Lower lobe of right lung (tissue), 2 donors: ENCODE results near the gene MEN1. TPM values are rescaled to one million over a fixed set of nuclear protein-coding genes. Genes with fewer than 3 reads are reported as not detected.

Experiments
- ATAC-seq, 2 donors: fragments of 200-7000 bp; cut with Tn5 transposase; one replicate each; pipeline ENCODE4 v1.9.1; 2020 to 2022; ENCODE audit warnings: mild to moderate bottlenecking in 2 of 2, moderate library complexity in 2 of 2
- DNase-seq: peaks from one replicate; pipeline ENCODE4 v3.0.0-alpha.2; 2020
- H3K27ac ChIP-seq: fragments of 200-600 bp; one replicate; pipeline ENCODE4 v1.8.0; 2022
- H3K27me3 ChIP-seq: fragments of 200-600 bp; one replicate; pipeline ENCODE4 v1.8.0; 2022; ENCODE audit warnings: low read depth
- H3K36me3 ChIP-seq: fragments of 200-600 bp; one replicate; pipeline ENCODE4 v1.8.0; 2022; ENCODE audit warnings: mild to moderate bottlenecking
- H3K4me1 ChIP-seq: fragments of 200-600 bp; one replicate; pipeline ENCODE4 v1.8.0; 2022
- H3K4me3 ChIP-seq: fragments of 200-600 bp; one replicate; pipeline ENCODE4 v1.8.0; 2022; ENCODE audit warnings: mild to moderate bottlenecking
- H3K9me3 ChIP-seq: fragments of 200-600 bp; one replicate; pipeline ENCODE4 v1.8.0; 2022
- intact Hi-C: fragments of 100-400 bp; cut with DNase I; formaldehyde crosslinking; loops from one replicate; pipeline ENCODE4 v1.11.0; 2022
- total RNA-seq: library from RNA; stranded (reverse); fragmentation: NEBNext Ultra II Directional; extraction: Animal tissue kit (Norgen Biotek cat#: 25700); gene quantifications from one replicate; pipeline ENCODE4 v1.2.1, GENCODE V29; 2021
- TF ChIP-seq, protein P1 (sequence below): fragments of 200-600 bp; IDR thresholded peaks from one replicate; pipeline ENCODE4 v1.8.0; 2022; ENCODE audit warnings: antibody characterized with exemption, mild to moderate bottlenecking
- donor health status: DM: no; HTN: yes; CAD: no; lungs with severe emphysema.

MEN1 gene
- total RNA-seq, 1 donor from 2014 or later, result 22.7 TPM

GRCh38 chr11:64856382-64857227 is 46.3 kb upstream of the MEN1 start:
- H3K27me3 ChIP-seq, result no peaks in the 10 kb centered on the region
- H3K4me3 ChIP-seq, result peak overlapping the region; percentile 0
- TF ChIP-seq, protein P1, sequence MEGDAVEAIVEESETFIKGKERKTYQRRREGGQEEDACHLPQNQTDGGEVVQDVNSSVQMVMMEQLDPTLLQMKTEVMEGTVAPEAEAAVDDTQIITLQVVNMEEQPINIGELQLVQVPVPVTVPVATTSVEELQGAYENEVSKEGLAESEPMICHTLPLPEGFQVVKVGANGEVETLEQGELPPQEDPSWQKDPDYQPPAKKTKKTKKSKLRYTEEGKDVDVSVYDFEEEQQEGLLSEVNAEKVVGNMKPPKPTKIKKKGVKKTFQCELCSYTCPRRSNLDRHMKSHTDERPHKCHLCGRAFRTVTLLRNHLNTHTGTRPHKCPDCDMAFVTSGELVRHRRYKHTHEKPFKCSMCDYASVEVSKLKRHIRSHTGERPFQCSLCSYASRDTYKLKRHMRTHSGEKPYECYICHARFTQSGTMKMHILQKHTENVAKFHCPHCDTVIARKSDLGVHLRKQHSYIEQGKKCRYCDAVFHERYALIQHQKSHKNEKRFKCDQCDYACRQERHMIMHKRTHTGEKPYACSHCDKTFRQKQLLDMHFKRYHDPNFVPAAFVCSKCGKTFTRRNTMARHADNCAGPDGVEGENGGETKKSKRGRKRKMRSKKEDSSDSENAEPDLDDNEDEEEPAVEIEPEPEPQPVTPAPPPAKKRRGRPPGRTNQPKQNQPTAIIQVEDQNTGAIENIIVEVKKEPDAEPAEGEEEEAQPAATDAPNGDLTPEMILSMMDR, result no peak
- H3K36me3 ChIP-seq, result peaks cover 49% of the 10 kb centered on the region
- DNase-seq (peak; percentile 86), ATAC-seq (peak; percentile 72 to 79)
- peak overlapping the region; percentile 84 for H3K27ac ChIP-seq
- intact Hi-C loops, result no loop called here
- H3K9me3 ChIP-seq, result no peaks in the 10 kb centered on the region
- H3K4me1 ChIP-seq, result peaks cover 100% of the 10 kb centered on the region

GRCh38 chr11:64855596-64856304 is 45.4 kb upstream of the MEN1 start:
- H3K9me3 ChIP-seq, result no peaks in the 10 kb centered on the region
- H3K4me3 ChIP-seq, result peak overlapping the region; percentile 0
- H3K4me1 ChIP-seq, result peaks cover 100% of the 10 kb centered on the region
- DNase-seq (no peak), ATAC-seq (no peak)
- TF ChIP-seq, protein P1, result no peak
- peaks cover 49% of the 10 kb centered on the region for H3K36me3 ChIP-seq
- no peaks in the 10 kb centered on the region for H3K27me3 ChIP-seq
- intact Hi-C loops, result no loop called here
- H3K27ac ChIP-seq, result peak overlapping the region; percentile 84

- TF ChIP-seq, protein P1, result no peak
- H3K27ac ChIP-seq, result peak overlapping the region; percentile 84
- DNase-seq (peak; percentile 86), ATAC-seq (peak; percentile 86 to 89)
- no peaks in the 10 kb centered on the region for H3K27me3 ChIP-seq
- peaks cover 45% of the 10 kb centered on the region for H3K36me3 ChIP-seq
- H3K4me1 ChIP-seq, result peaks cover 100% of the 10 kb centered on the region
- intact Hi-C loops, result no loop called here
- H3K9me3 ChIP-seq, result no peaks in the 10 kb centered on the region
- no peak overlapping the region for H3K4me3 ChIP-seq
These were observed 44.5 kb upstream of the MEN1 start for GRCh38 chr11:64854534-64855502.

DNA sequence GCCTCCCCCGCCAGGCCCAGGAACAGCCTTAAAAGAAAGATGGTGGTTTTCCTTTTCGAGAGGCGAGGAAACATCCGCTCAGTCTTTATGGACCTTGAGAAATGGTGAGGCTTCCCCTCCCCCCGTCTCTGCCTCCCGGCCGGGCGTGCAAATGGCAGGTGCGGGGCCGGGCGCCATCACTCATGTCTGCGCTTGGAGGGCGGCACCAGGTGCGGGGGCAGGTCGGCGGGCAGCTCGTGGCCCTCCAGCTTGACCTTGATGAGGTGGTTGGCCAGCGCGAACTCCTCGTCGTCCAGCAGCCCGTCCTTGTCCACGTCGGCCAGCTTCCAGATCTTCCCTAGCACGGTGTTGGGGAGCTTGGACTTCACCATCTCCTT is 43.8 kb upstream of the MEN1 start:
- Histone ChIP-seq H3K36me3 (peaks cover 38% of the 10 kb centered on the region), H3K27ac (peak overlapping the region; percentile 84), H3K4me1 (peaks cover 100% of the 10 kb centered on the region), H3K4me3 (no peak overlapping the region), H3K9me3 (no peaks in the 10 kb centered on the region), H3K27me3 (no peaks in the 10 kb centered on the region)
- no peak for DNase-seq
- TF ChIP-seq, protein P1, result no peak
- intact Hi-C loops, result no loop called here
- ATAC-seq, result no peak

DNA sequence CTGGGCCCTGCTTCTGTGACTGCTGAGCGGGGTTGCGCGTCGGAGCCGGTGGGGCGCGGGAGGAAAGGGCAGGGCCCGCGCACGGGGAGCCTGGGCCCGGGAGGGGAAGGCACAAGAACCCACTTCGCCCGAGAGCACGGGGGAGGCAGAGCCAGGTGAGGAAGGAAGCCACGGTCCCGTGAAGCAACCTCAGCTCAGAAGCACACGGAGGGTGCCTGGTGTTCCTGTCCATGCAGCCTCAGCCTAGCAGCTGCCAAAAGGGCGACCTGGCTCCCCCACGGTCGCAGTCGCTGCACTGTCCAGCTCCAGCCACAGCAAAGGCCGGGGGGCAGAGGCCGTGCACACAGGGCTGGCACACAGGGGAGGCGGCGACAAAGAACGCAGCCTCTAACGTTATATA is 43.4 kb upstream of the MEN1 start:
- intact Hi-C loops, result no loop called here
- no peaks in the 10 kb centered on the region for H3K27me3 ChIP-seq
- no peak for ATAC-seq
- peaks cover 34% of the 10 kb centered on the region for H3K36me3 ChIP-seq
- no peak overlapping the region for H3K4me3 ChIP-seq
- peak overlapping the region; percentile 84 for H3K27ac ChIP-seq
- no peak for DNase-seq
- peaks cover 100% of the 10 kb centered on the region for H3K4me1 ChIP-seq
- TF ChIP-seq, protein P1, result no peak
- no peaks in the 10 kb centered on the region for H3K9me3 ChIP-seq
